ENCODE data around the gene ASXL2.
"Not testable (repeated sequence)": the region's sequence is repeated elsewhere in the genome, so short reads cannot be mapped to it uniquely, and the experiment has no call there.

ASXL2 gene

GRCh38 chr2:25887624-25888242 is 9.4 kb upstream of the ASXL2 start:
- DNase-seq = peak in 1 of 2 donors; percentile 5

- no peak for DNase-seq
Observed at GRCh38 chr2:25885933-25886332, 7.6 kb upstream of the ASXL2 start.

GRCh38 chr2:25881764-25882163 is 3.5 kb upstream of the ASXL2 start:
- no peak for DNase-seq

GRCh38 chr2:25879133-25879730 is 945 bp upstream of the ASXL2 start:
- no peak for DNase-seq

GRCh38 chr2:25877431-25878360 is 591 bp downstream of the ASXL2 start:
- DNase-seq = peak; percentile 54 to 60

- no peak for DNase-seq
Observed at GRCh38 chr2:25872134-25872533, 6.2 kb downstream of the ASXL2 start.

- no peak for DNase-seq
Observed at GRCh38 chr2:25867396-25868003, 10.8 kb downstream of the ASXL2 start.

- DNase-seq = no peak
Observed at GRCh38 chr2:25856377-25856776, 21.9 kb downstream of the ASXL2 start.

- DNase-seq = no peak
Observed at GRCh38 chr2:25855065-25855464, 23.2 kb downstream of the ASXL2 start.

GRCh38 chr2:25854613-25855012 is 23.7 kb downstream of the ASXL2 start:
- DNase-seq = no peak

- DNase-seq = no peak
Observed at GRCh38 chr2:25853038-25853638, 25.1 kb downstream of the ASXL2 start.

GRCh38 chr2:25851740-25852503 is 26.4 kb downstream of the ASXL2 start:
- DNase-seq = peak; percentile 67 to 81

GRCh38 chr2:25850400-25850799 is 27.9 kb downstream of the ASXL2 start:
- DNase-seq = not testable (repeated sequence)

- not testable (repeated sequence) for DNase-seq
Observed at GRCh38 chr2:25849350-25849749, 28.9 kb downstream of the ASXL2 start.

- no peak for DNase-seq
Observed at GRCh38 chr2:25845843-25846505, 32.3 kb downstream of the ASXL2 start.

- no peak for DNase-seq
Observed at GRCh38 chr2:25844089-25844488, 34.2 kb downstream of the ASXL2 start.

GRCh38 chr2:25842155-25842554 is 36.1 kb downstream of the ASXL2 start:
- DNase-seq = no peak

- DNase-seq = no peak
Observed at GRCh38 chr2:25838152-25838756, 40.0 kb downstream of the ASXL2 start.

- no peak for DNase-seq
Observed at GRCh38 chr2:25835906-25836305, 42.4 kb downstream of the ASXL2 start.

- no peak for DNase-seq
Observed at GRCh38 chr2:25833566-25833965, 44.7 kb downstream of the ASXL2 start.

- no peak for DNase-seq
Observed at GRCh38 chr2:25832897-25833296, 45.4 kb downstream of the ASXL2 start.
